C4-2B (cell line): ENCODE results near the gene ATP1A1.

Experiments
- H3K27ac ChIP-seq: fragments of 450-650 bp; 2 replicates; pipeline ENCODE4 v1.5.1; 2017
- CTCF ChIP-seq: fragments of 450-650 bp; conservative IDR thresholded peaks from 2 replicates; pipeline ENCODE4 v1.5.1; 2017; ENCODE audit warnings: mild to moderate bottlenecking
- ZFX ChIP-seq: fragments of 450-650 bp; IDR thresholded peaks from 2 replicates; pipeline ENCODE4 v1.6.1; 2017

The ATP1A1 gene

GRCh38 chr1:116440731-116441130 is 67.7 kb downstream of the ATP1A1 start:
- TF ChIP-seq CTCF, result no peak
- TF ChIP-seq ZFX, result no peak
- no peak overlapping the region for H3K27ac ChIP-seq

- H3K27ac ChIP-seq, result no peak overlapping the region
- no peak for TF ChIP-seq CTCF
- no peak for TF ChIP-seq ZFX
These were observed 72.5 kb downstream of the ATP1A1 start for GRCh38 chr1:116445534-116445933.

GRCh38 chr1:116446686-116447085 is 73.6 kb downstream of the ATP1A1 start:
- H3K27ac ChIP-seq, result no peak overlapping the region
- TF ChIP-seq ZFX (no peak), CTCF (no peak)

GRCh38 chr1:116448785-116449385 is 75.8 kb downstream of the ATP1A1 start:
- H3K27ac ChIP-seq, result no peak overlapping the region; the same call in 1 of the 2 replicates
- TF ChIP-seq ZFX, result no peak
- no peak for TF ChIP-seq CTCF

- no peak overlapping the region for H3K27ac ChIP-seq
- TF ChIP-seq ZFX (no peak), CTCF (no peak)
These were observed 76.5 kb downstream of the ATP1A1 start for GRCh38 chr1:116449578-116449977.

GRCh38 chr1:116451702-116452101 is 78.7 kb downstream of the ATP1A1 start:
- no peak overlapping the region for H3K27ac ChIP-seq
- TF ChIP-seq CTCF (no peak), ZFX (no peak)

- peak overlapping the region; percentile 67 for H3K27ac ChIP-seq
- TF ChIP-seq ZFX (no peak), CTCF (no peak)
These were observed 80.4 kb downstream of the ATP1A1 start for GRCh38 chr1:116453481-116453880.
